Stomach (tissue), 9 donors: Measurements from ENCODE around the gene TCF12. TPM values are rescaled to one million over a fixed set of nuclear protein-coding genes. Genes with fewer than 3 reads are reported as not detected.

ENCODE experiments used
- DNase-seq, 2 donors: peaks; one replicate each; pipeline versions ENCODE4 v3.0.0 to v3.0.0-alpha.2; 2013 to 2019
- H3K27ac ChIP-seq, 5 donors: fragments of 200-600 bp in 4 of 5; sonication (generic) in 4 of 5; one replicate each; pipeline ENCODE4 v1.5.1; 2013 to 2019; ENCODE audit warnings: mild to moderate bottlenecking in 1 of 5, moderate library complexity in 1 of 5
- H3K27me3 ChIP-seq, 3 donors: fragments of 200-600 bp; sonication (generic); one replicate each; pipeline ENCODE4 v1.5.1; 2017 to 2019; ENCODE audit warnings: mixed run types in 1 of 3
- H3K36me3 ChIP-seq, 4 donors: fragments of 200-600 bp; sonication (generic); 1 replicate in 3 of 4; 2 replicates in 1 of 4; pipeline ENCODE4 v1.5.1; 2016 to 2019
- H3K4me1 ChIP-seq, 4 donors: fragments of 200-600 bp; sonication (generic); one replicate each; pipeline ENCODE4 v1.5.1; 2016 to 2019
- H3K4me3 ChIP-seq, 4 donors: fragments of 200-600 bp; sonication (generic) in 3 of 4; one replicate each; pipeline ENCODE4 v1.5.1; 2016 to 2019; ENCODE audit warnings: mild to moderate bottlenecking in 1 of 4
- H3K9me3 ChIP-seq, 4 donors: fragments of 200-600 bp; sonication (generic); one replicate each; pipeline ENCODE4 v1.5.1; 2016 to 2019
- CTCF ChIP-seq, 7 experiments: fragments of 450-650 bp in 4 of 7; fragments of 200-600 bp in 3 of 7; sonication (generic) in 3 of 7; IDR thresholded peaks; one replicate each; pipeline ENCODE4 v1.5.1; 2016 to 2019; ENCODE audit warnings: antibody characterized with exemption in 7 of 7, control low read depth in 2 of 7, mild to moderate bottlenecking in 1 of 7
- EP300 ChIP-seq: sonication (generic); formaldehyde crosslinking; IDR thresholded peaks from one replicate; pipeline ENCODE4 v1.6.1; 2017; ENCODE audit warnings: antibody characterized with exemption
- POLR2A ChIP-seq, 4 donors: fragments of 450-650 bp; IDR thresholded peaks; one replicate each; pipeline ENCODE4 v1.6.1; 2016; ENCODE audit warnings: antibody characterized with exemption in 4 of 4, control low read depth in 2 of 4, mild to moderate bottlenecking in 1 of 4, moderate library complexity in 1 of 4
- POLR2AphosphoS5 ChIP-seq, 3 donors: sonication (generic); formaldehyde crosslinking; IDR thresholded peaks; one replicate each; pipeline ENCODE4 v1.6.1; 2016; ENCODE audit warnings: antibody characterized with exemption in 3 of 3
- WGBS, 5 donors: extraction: QIAGEN DNeasy Blood & Tissue Kit in 3 of 5; methylation state at CpG; one replicate each; pipeline versions ENCODE4 v1.1.5 to v1.1.7; 2013 to 2018; 5-methylcytosine and 5-hydroxymethylcytosine counted together
- intact Hi-C: fragments of 100-400 bp; cut with DNase I; formaldehyde crosslinking; loops from one replicate; pipeline ENCODE4 v1.15.1; 2023; ENCODE audit warnings: low total_unique reads
- polyA plus RNA-seq, 3 donors: library from polyadenylated mRNA; stranded (reverse); fragments of 200-250 nt; gene quantifications; one replicate each; pipeline ENCODE4 v1.2.3, GENCODE V29; 2013
- total RNA-seq, 5 donors: library from RNA; depleted of rRNA; stranded (reverse); fragments of >200 nt; gene quantifications; one replicate each; pipeline versions ENCODE4 v1.1.0 to v1.2.3, GENCODE V29; 2014 to 2016
- donor health status: healthy with polysubstance abuse.
- donor health status: Bipolar disorder and iron deficiency.
- donor health status: healthy.

Gene TCF12
- total and polyA plus RNA-seq, 8 donors, result 11.2 to 462 (median 130) TPM

GRCh38 chr15:57272771-57273357 lies 354.4 kb downstream of the TCF12 start:
- no peaks in the 10 kb centered on the region for H3K27me3 ChIP-seq
- intact Hi-C loops, result no loop called here

GRCh38 chr15:57273402-57273801 lies 355.0 kb downstream of the TCF12 start:
- 74 to 93% (median 91%) methylated on average over 1 of the region's 1 CpG for WGBS, 5 donors
- intact Hi-C loops, result no loop called here
- no peak overlapping the region for H3K4me3 ChIP-seq
- DNase-seq, result no peak
- H3K36me3 ChIP-seq, result peaks cover 15 to 66% (median 51%) of the 10 kb centered on the region in 4 donors
- H3K27me3 ChIP-seq, result no peaks in the 10 kb centered on the region
- no peak overlapping the region for H3K27ac ChIP-seq
- no peaks in the 10 kb centered on the region for H3K9me3 ChIP-seq
- no peak for TF ChIP-seq POLR2A (IDR thresholded peaks at IDR 0.05)
- no peak for TF ChIP-seq EP300
- TF ChIP-seq POLR2AphosphoS5 (IDR thresholded peaks at IDR 0.05), result no peak
- TF ChIP-seq CTCF (IDR thresholded peaks at IDR 0.05), result no peak
- H3K4me1 ChIP-seq, result no peaks in the 10 kb centered on the region

More at GRCh38 chr15:57272771-57273357, 354.4 kb downstream of the TCF12 start:
- H3K9me3 ChIP-seq, result no peaks in the 10 kb centered on the region
- no peak for DNase-seq
- no peak overlapping the region for H3K27ac ChIP-seq
- TF ChIP-seq POLR2AphosphoS5 (IDR thresholded peaks at IDR 0.05) (no peak), CTCF (IDR thresholded peaks at IDR 0.05) (no peak), POLR2A (IDR thresholded peaks at IDR 0.05) (no peak), EP300 (no peak)
- WGBS, 5 donors, result 91 to 95% (median 93%) methylated on average over 9 of the region's 9 CpGs
- H3K4me3 ChIP-seq, result no peak overlapping the region
- H3K36me3 ChIP-seq, result peaks cover 15 to 69% (median 49%) of the 10 kb centered on the region in 4 donors
- no peaks in the 10 kb centered on the region for H3K4me1 ChIP-seq

GRCh38 chr15:57278439-57278838 lies 360.0 kb downstream of the TCF12 start:
- TF ChIP-seq POLR2A (IDR thresholded peaks at IDR 0.05) (no peak), CTCF (IDR thresholded peaks at IDR 0.05) (no peak), POLR2AphosphoS5 (IDR thresholded peaks at IDR 0.05) (no peak), EP300 (no peak)
- intact Hi-C loops, result no loop called here
- Histone ChIP-seq H3K27me3 (no peaks in the 10 kb centered on the region), H3K36me3 (peaks cover 17 to 84% (median 79%) of the 10 kb centered on the region in 4 donors), H3K4me1 (no peaks in the 10 kb centered on the region), H3K9me3 (no peaks in the 10 kb centered on the region), H3K4me3 (no peak overlapping the region), H3K27ac (no peak overlapping the region)
- WGBS, 5 donors, result 65 to 90% (median 83%) methylated on average over 2 to 3 of the region's 3 CpGs
- DNase-seq, result no peak

GRCh38 chr15:57280464-57280863 lies 362.0 kb downstream of the TCF12 start:
- Histone ChIP-seq H3K36me3 (peaks cover 16 to 83% (median 78%) of the 10 kb centered on the region in 4 donors), H3K27me3 (no peaks in the 10 kb centered on the region), H3K4me1 (no peaks in the 10 kb centered on the region), H3K27ac (no peak overlapping the region), H3K9me3 (no peaks in the 10 kb centered on the region), H3K4me3 (no peak overlapping the region)
- WGBS, 5 donors, result 90 to 97% (median 94%) methylated on average over 3 of the region's 3 CpGs
- no peak for DNase-seq
- no peak for TF ChIP-seq CTCF (IDR thresholded peaks at IDR 0.05)
- TF ChIP-seq POLR2AphosphoS5 (IDR thresholded peaks at IDR 0.05), result no peak
- TF ChIP-seq EP300, result no peak
- no peak for TF ChIP-seq POLR2A (IDR thresholded peaks at IDR 0.05)
- intact Hi-C loops, result no loop called here
